Stimulated activated CD4-positive, alpha-beta T cell treated with anti-CD3 and anti-CD28 coated beads, Interleukin-1b, Interleukin-23, amount 100 ng/mL, for 48 hours (primary cell): ENCODE results near the gene CTIF.

Source experiments
- DNase-seq: peaks from one replicate; pipeline ENCODE4 v3.0.0-alpha.2; 2020

Gene CTIF

DNA sequence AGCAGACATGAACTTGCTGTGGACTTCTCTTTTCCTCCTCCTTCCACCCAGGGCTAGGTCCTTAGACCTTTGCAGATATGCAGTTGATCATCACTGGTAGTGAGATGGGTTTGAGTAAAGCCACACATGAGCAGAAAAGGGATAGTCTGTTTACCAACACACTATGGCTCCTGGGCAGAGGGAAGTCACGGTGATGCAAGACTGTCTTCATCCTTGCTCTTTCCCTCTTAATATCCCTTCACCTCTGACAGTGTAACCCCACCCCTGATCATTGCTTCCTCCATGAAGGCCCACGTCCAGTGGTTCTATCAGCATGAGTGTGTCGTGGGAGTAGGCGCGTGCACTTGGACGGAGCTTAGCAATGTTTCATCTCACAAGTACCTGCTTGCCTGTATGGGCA lies 223.2 kb downstream of the CTIF start:
- no peak for DNase-seq

DNA sequence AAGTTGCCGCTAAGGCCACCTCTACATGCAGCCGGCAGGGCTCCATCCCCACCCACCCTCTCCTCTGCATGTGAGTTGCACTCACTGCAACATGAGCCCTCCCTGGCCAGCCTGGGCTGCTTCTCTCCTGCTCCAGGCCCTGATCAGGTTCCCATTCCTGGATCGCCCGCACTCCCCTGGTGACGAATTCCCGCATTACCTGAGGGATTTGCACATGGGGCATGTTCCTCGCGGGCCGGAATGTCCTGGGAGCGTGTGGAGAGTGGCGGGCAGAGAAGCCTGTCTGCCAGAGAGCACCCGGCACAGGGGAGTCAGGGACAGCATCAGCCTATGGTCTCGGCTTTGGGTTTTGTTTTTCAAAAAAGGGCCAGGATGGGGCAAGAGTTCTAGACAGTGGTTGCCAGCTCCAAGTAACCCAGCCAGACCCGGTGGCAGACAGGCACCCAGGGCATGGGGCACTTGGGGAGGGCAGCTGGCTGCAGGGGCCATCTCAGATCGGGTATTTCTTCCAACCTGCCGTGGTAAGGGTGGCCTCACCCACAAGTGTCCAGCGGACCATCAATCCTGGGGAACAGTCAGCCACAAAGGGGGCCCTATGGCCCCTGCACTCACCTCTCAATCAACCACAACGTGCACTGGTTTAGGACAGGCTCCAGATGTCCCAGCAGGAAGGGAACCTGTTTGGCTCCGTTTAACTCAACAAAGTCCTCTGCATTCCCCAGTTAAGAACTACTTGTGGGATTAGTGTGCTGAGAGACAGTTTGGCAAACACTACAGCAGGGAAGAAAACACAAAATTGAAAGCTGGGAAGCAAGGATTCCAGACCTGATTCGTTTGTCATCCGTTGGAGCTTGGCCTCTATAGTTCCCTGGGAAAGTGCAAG lies 224.2 kb downstream of the CTIF start:
- no peak for DNase-seq

GRCh38 chr18:48763719-48764100 lies 224.9 kb downstream of the CTIF start:
- no peak for DNase-seq

DNA sequence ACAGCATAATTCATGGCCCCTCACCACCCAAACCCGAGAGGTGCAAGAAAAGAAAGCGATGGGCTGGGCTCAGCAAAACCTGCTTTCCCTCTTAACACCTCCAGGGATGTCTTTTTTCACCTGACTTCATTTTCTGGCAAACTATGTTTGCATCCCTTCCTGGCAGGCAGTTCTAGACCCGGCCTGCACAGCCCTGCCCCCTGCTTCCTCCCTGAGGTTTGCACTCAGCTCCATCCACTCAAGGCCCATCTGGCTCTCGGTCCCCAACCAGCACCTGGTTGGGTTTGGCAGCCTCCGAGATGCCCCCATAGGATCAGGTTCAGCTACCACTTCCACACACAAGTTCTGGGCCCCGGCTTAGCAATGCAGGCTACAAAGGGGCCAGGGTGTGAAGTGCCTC lies 226.2 kb downstream of the CTIF start:
- no peak for DNase-seq

GRCh38 chr18:48766026-48766425 lies 227.2 kb downstream of the CTIF start:
- DNase-seq = no peak

DNA sequence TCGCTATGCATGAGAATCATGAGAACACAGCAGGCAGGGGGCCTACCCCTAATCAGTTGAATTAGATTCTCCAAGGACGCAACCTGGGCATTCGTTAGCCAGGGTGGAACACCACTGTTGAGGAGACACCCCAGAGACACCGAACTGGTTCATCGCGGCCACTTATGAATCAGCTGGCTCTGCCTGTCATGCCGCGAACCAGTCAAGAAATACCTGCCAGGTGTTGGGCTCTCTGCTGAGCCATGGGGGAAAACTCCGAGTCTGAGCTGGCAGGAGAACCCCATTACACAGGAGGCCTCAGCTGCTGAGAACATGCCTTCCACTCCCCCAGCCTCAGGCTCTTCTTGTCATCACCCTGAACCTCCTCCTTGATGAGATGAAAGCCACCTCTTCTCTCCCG lies 227.7 kb downstream of the CTIF start:
- no peak for DNase-seq

GRCh38 chr18:48767090-48767690 lies 228.4 kb downstream of the CTIF start:
- no peak for DNase-seq

- no peak for DNase-seq
Observed at GRCh38 chr18:48769006-48769636, 230.3 kb downstream of the CTIF start.

- no peak for DNase-seq
Observed at GRCh38 chr18:48770243-48770642, 231.4 kb downstream of the CTIF start.

GRCh38 chr18:48771641-48772375 lies 233.0 kb downstream of the CTIF start:
- no peak for DNase-seq

DNA sequence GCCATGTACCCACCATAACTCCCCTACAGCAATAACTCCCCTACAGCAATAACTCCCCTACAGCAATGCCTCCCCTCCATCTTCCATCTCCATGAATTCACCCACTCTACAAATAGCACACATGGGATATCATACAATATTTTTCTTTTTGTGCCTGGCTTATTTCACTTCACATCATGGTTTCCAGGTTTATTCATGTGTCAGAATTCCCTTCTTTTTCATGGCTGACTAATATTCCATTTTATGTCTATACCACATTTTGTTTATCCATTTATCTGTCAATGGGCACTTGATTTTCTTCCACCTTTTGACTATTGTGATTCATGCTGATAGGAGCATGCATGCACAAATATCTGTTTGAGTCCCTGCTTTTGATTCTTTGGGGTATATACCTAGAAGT lies 233.6 kb downstream of the CTIF start:
- DNase-seq = no peak

GRCh38 chr18:48773821-48774220 lies 235.0 kb downstream of the CTIF start:
- DNase-seq = no peak

GRCh38 chr18:48774941-48775340 lies 236.1 kb downstream of the CTIF start:
- no peak for DNase-seq

- no peak for DNase-seq
Observed at GRCh38 chr18:48775372-48776155, 236.7 kb downstream of the CTIF start.

GRCh38 chr18:48776156-48776555 lies 237.3 kb downstream of the CTIF start:
- DNase-seq = no peak

DNA sequence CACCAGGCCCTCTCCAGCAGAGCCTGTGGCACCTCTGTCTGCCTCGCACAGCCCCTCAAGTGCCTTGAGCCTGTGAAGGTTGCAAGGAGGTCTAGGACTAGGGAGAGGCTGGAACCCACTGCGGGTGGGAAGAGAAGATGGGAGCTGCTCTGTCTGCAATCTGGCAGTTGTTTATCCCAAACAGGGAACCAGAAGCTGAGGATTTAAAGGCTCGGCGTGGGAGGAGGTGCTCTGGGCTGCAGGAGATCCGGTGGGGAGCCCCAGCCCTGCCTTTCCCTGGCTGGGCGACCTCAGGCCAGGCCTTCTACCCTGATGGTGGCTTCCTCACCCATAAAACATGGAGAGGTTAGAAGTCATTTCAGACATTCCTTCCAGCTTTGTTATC lies 237.8 kb downstream of the CTIF start:
- no peak for DNase-seq

- DNase-seq = peak; percentile 66
Observed at GRCh38 chr18:48777026-48777743, 238.4 kb downstream of the CTIF start.

GRCh38 chr18:48777744-48778116 lies 238.9 kb downstream of the CTIF start:
- no peak for DNase-seq

GRCh38 chr18:48778344-48779011 lies 239.6 kb downstream of the CTIF start:
- DNase-seq = no peak

DNA sequence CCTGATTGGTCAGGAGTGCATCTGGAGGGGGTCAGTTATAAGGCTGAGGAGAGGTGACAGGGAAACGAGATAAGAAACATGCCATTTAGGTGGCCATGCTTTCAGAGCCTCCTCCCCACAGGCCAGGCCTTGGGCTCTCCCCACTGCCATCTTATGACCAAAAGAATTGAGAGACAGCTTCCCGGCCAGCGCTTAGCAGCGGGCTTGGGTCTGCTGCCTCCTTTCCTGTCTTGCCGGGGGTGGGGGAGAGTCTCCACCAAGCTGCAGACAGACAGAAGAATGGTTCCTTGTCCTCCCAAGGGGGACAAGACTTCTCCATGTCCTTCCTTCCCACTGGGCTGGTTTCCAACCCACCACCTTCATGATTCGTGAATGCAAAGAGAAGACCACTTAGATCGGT lies 240.6 kb downstream of the CTIF start:
- no peak for DNase-seq

GRCh38 chr18:48780201-48780912 lies 241.5 kb downstream of the CTIF start:
- no peak for DNase-seq
